Caco-2 (cell line): ENCODE results near the gene IMMP2L. TPM values are rescaled to one million over a fixed set of nuclear protein-coding genes. Genes with fewer than 3 reads are reported as not detected.
A peak's percentile ranks its signal among the peaks of the same experiment; 100 is the strongest.

Experiments
- BruUV-seq: library from RNA; stranded (reverse); fragments of 400-500 nt; replicated peaks from 2 replicates; lab custom pipeline; 2021; lab: Mats Ljungman, UMichigan
- CTCF ChIA-PET: fragments of 300-600 bp; sonication (Branson Sonifier 250); formaldehyde crosslinking; loops from one replicate; lab custom pipeline; 2022; ENCODE audit warnings: antibody characterized with exemption; lab: Charles Lee
- POLR2A ChIA-PET: fragments of 300-600 bp; sonication (Branson Sonifier 250); formaldehyde crosslinking; loops from one replicate; lab custom pipeline; 2022; ENCODE audit warnings: antibody characterized with exemption; lab: Charles Lee
- DNase-seq, 2 experiments: peaks; one replicate each; pipeline versions ENCODE4 v3.0.0 to v3.0.0-alpha.2; 2020 to 2022
- H3K27me3 ChIP-seq: replicated peaks from 2 replicates; pipeline ENCODE4 v1.6.0; 2011; ENCODE audit warnings: low read length; ENCODE audit not compliant: control insufficient read depth, insufficient read depth
- H3K36me3 ChIP-seq: 2 replicates; pipeline ENCODE4 v1.5.1; 2011; ENCODE audit warnings: low read length; ENCODE audit not compliant: control insufficient read depth, insufficient read depth
- H3K4me1 ChIP-seq: fragments of 250-450 bp; sonication (Bioruptor Pico); 2 replicates; pipeline ENCODE4 v1.5.1; 2020; ENCODE audit warnings: mild to moderate bottlenecking
- H3K4me3 ChIP-seq: 2 replicates; pipeline ENCODE4 v1.5.1; 2011; ENCODE audit warnings: low read depth, mild to moderate bottlenecking, control low read depth, low read length
- H3K9me3 ChIP-seq: fragments of 250-450 bp; sonication (Bioruptor Pico); 2 replicates; pipeline ENCODE4 v1.5.1; 2020; ENCODE audit warnings: mild to moderate bottlenecking, moderate library complexity
- H3K27ac Mint-ChIP-seq: one replicate; pipeline ENCODE4 v1.8.0; 2022; ENCODE audit warnings: mixed read lengths; ENCODE audit not compliant: unreplicated experiment
- H3K27me3 Mint-ChIP-seq: one replicate; pipeline ENCODE4 v1.8.0; 2022; ENCODE audit warnings: mixed read lengths; ENCODE audit not compliant: insufficient read depth, unreplicated experiment
- H3K36me3 Mint-ChIP-seq: one replicate; pipeline ENCODE4 v1.8.0; 2022; ENCODE audit warnings: mild to moderate bottlenecking, mixed read lengths; ENCODE audit not compliant: insufficient read depth, unreplicated experiment
- H3K4me1 Mint-ChIP-seq: one replicate; pipeline ENCODE4 v1.8.0; 2022; ENCODE audit warnings: low read depth, mixed read lengths; ENCODE audit not compliant: unreplicated experiment
- H3K4me3 Mint-ChIP-seq: one replicate; pipeline ENCODE4 v1.8.0; 2022; ENCODE audit warnings: mild to moderate bottlenecking, moderate library complexity, mixed read lengths; ENCODE audit not compliant: unreplicated experiment
- H3K9me3 Mint-ChIP-seq: one replicate; pipeline ENCODE4 v1.8.0; 2022; ENCODE audit warnings: mixed read lengths; ENCODE audit not compliant: unreplicated experiment
- intact Hi-C: fragments of 100-400 bp; cut with micrococcal nuclease; formaldehyde crosslinking; loops from one replicate; pipeline ENCODE4 v1.10.0; 2022; ENCODE audit not compliant: unreplicated experiment
- total RNA-seq: library from RNA; stranded (reverse); gene quantifications from 2 replicates; pipeline ENCODE4 v1.2.3, GENCODE V29; 2022
- TF ChIP-seq, protein P1 (sequence below), 2 experiments: fragments of 200-600 bp in 1 of 2; IDR thresholded peaks; 1 replicate in 1 of 2; 2 replicates in 1 of 2; pipeline versions ENCODE4 v1.5.1 to v1.8.0; 2011 to 2022; ENCODE audit warnings: antibody characterized with exemption in 1 of 2, control low read depth in 1 of 2, inconsistent platforms in 1 of 2, low read depth in 1 of 2, low read length in 1 of 2, mild to moderate bottlenecking in 1 of 2, moderate library complexity in 1 of 2; ENCODE audit not compliant: insufficient read depth in 1 of 2, severe bottlenecking in 1 of 2, unreplicated experiment in 1 of 2

IMMP2L gene
- total RNA-seq, 1 experiment from 2014 or later: 9.5 TPM

DNA sequence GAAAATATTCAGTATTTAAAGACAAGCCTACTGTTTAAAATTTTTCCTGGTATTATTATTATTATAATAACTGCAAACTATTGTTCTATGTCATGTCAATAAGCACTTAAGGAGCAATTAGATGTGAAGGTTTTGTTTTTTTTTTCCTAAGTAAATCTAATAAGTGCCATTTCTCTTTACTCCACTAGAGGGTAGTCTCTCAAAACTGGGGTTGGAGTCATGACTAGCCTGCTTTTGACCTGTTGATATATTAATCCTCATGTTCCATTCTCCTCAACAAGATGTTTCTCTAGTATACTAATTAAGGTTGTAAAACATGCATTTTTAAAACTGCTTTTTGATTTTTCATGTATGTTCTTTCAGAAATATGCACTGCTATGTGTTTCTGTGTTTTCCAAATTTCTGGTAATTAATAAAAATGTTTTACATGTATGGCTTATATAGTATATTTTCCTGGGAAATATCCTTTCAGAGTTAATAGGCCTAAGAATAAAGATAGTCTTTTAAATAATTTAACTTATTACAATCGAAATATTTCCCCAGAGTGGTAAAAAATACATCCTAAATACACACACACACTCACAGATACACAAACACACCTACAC, 472.4 kb downstream of the IMMP2L start:
- POLR2A ChIA-PET: no interaction called here
- CTCF ChIA-PET: no interaction called here
- H3K36me3 Mint-ChIP-seq: no peaks in the 10 kb centered on the region
- no peaks in the 10 kb centered on the region for H3K9me3 Mint-ChIP-seq
- Histone ChIP-seq H3K27me3 (no peaks in the 10 kb centered on the region), H3K36me3 (no peaks in the 10 kb centered on the region), H3K9me3 (no peaks in the 10 kb centered on the region), H3K4me1 (no peaks in the 10 kb centered on the region), H3K4me3 (no peak overlapping the region)
- intact Hi-C loops: loop anchor here (1.0 to 10.0 kb wide), 5 partner anchors 396 to 1246 kb away; partner anchors contain the start of gene IMMP2L
- no peaks in the 10 kb centered on the region for H3K4me1 Mint-ChIP-seq
- no peaks in the 10 kb centered on the region for H3K27me3 Mint-ChIP-seq
- H3K4me3 Mint-ChIP-seq: no peak overlapping the region
- TF ChIP-seq, protein P1, sequence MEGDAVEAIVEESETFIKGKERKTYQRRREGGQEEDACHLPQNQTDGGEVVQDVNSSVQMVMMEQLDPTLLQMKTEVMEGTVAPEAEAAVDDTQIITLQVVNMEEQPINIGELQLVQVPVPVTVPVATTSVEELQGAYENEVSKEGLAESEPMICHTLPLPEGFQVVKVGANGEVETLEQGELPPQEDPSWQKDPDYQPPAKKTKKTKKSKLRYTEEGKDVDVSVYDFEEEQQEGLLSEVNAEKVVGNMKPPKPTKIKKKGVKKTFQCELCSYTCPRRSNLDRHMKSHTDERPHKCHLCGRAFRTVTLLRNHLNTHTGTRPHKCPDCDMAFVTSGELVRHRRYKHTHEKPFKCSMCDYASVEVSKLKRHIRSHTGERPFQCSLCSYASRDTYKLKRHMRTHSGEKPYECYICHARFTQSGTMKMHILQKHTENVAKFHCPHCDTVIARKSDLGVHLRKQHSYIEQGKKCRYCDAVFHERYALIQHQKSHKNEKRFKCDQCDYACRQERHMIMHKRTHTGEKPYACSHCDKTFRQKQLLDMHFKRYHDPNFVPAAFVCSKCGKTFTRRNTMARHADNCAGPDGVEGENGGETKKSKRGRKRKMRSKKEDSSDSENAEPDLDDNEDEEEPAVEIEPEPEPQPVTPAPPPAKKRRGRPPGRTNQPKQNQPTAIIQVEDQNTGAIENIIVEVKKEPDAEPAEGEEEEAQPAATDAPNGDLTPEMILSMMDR (IDR thresholded peaks at IDR 0.05; ENCODE audit: insufficient read depth in 1 of 2, low read depth in 1 of 2, low read length in 1 of 2, severe bottlenecking in 1 of 2, unreplicated experiment in 1 of 2): peak; percentile 50 to 63
- BruUV-seq: no TSS peak
- peak in 1 of 2 experiments; percentile 26 for DNase-seq
- H3K27ac Mint-ChIP-seq: no peak overlapping the region

- Histone ChIP-seq H3K36me3 (no peaks in the 10 kb centered on the region), H3K4me3 (no peak overlapping the region), H3K9me3 (no peaks in the 10 kb centered on the region), H3K4me1 (no peaks in the 10 kb centered on the region), H3K27me3 (no peaks in the 10 kb centered on the region)
- Mint-ChIP-seq H3K27me3 (no peaks in the 10 kb centered on the region), H3K9me3 (no peaks in the 10 kb centered on the region), H3K36me3 (no peaks in the 10 kb centered on the region), H3K4me3 (no peak overlapping the region), H3K4me1 (no peaks in the 10 kb centered on the region), H3K27ac (no peak overlapping the region)
- POLR2A ChIA-PET: no interaction called here
- no peak for DNase-seq
- TF ChIP-seq, protein P1 (IDR thresholded peaks at IDR 0.05; ENCODE audit: insufficient read depth in 1 of 2, low read depth in 1 of 2, low read length in 1 of 2, severe bottlenecking in 1 of 2, unreplicated experiment in 1 of 2): no peak
- CTCF ChIA-PET: no interaction called here
- BruUV-seq: no TSS peak
- intact Hi-C loops: no loop called here
These were observed 474.0 kb downstream of the IMMP2L start for GRCh38 chr7:111088328-111088727.

- no peaks in the 10 kb centered on the region for H3K27me3 ChIP-seq
- no peaks in the 10 kb centered on the region for H3K4me1 ChIP-seq
- no TSS peak for BruUV-seq
- DNase-seq: no peak
- Mint-ChIP-seq H3K36me3 (no peaks in the 10 kb centered on the region), H3K4me3 (no peak overlapping the region), H3K27ac (no peak overlapping the region), H3K9me3 (no peaks in the 10 kb centered on the region), H3K27me3 (no peaks in the 10 kb centered on the region), H3K4me1 (no peaks in the 10 kb centered on the region)
- TF ChIP-seq, protein P1 (IDR thresholded peaks at IDR 0.05; ENCODE audit: insufficient read depth in 1 of 2, low read depth in 1 of 2, low read length in 1 of 2, severe bottlenecking in 1 of 2, unreplicated experiment in 1 of 2): no peak
- H3K9me3 ChIP-seq: no peaks in the 10 kb centered on the region
- no peaks in the 10 kb centered on the region for H3K36me3 ChIP-seq
- intact Hi-C loops: no loop called here
- ChIA-PET POLR2A (no interaction called here), CTCF (no interaction called here)
- no peak overlapping the region for H3K4me3 ChIP-seq
These were observed 475.8 kb downstream of the IMMP2L start for GRCh38 chr7:111086532-111086931.
